OCI-LY1 (cell line): ENCODE results near the gene PMEPA1.

Source experiments
- H2AFZ ChIP-seq: fragments of 200-600 bp; sonication (generic), shearing (Covaris generic); 2 replicates; pipeline ENCODE4 v1.6.0; 2014; ENCODE audit warnings: antibody characterized with exemption, mild to moderate bottlenecking, low read length
- H3F3A ChIP-seq: fragments of 200-600 bp; sonication (generic), shearing (Covaris generic); 2 replicates; pipeline ENCODE4 v1.6.0; 2014; ENCODE audit warnings: mild to moderate bottlenecking, antibody characterized with exemption, low read length, moderate library complexity; ENCODE audit not compliant: insufficient read depth
- H3K27ac ChIP-seq: fragments of 200-600 bp; sonication (generic); 2 replicates; pipeline ENCODE4 v1.5.1; 2014; ENCODE audit warnings: low read length, mixed run types, mild to moderate bottlenecking, low read depth; ENCODE audit not compliant: poor library complexity, severe bottlenecking
- H3K27me3 ChIP-seq: fragments of 200-600 bp; sonication (generic); 2 replicates; pipeline ENCODE4 v1.6.0; 2014; ENCODE audit warnings: antibody characterized with exemption, mild to moderate bottlenecking, low read length, moderate library complexity; ENCODE audit not compliant: insufficient read depth
- H3K36me3 ChIP-seq: fragments of 200-600 bp; sonication (generic); 2 replicates; pipeline ENCODE4 v1.6.1; 2014; ENCODE audit warnings: mild to moderate bottlenecking, antibody characterized with exemption, low read length, moderate library complexity, mixed read lengths; ENCODE audit not compliant: insufficient read depth
- H3K4me1 ChIP-seq: fragments of 200-600 bp; sonication (generic); 2 replicates; pipeline ENCODE4 v1.5.1; 2014; ENCODE audit warnings: mild to moderate bottlenecking, low read length, moderate library complexity; ENCODE audit not compliant: insufficient read depth, severe bottlenecking
- H3K4me2 ChIP-seq: fragments of 200-600 bp; sonication (generic), shearing (Covaris generic); 2 replicates; pipeline ENCODE4 v1.6.1; 2014; ENCODE audit warnings: low read length
- H3K4me3 ChIP-seq: fragments of 200-600 bp; sonication (generic); 2 replicates; pipeline ENCODE4 v1.5.1; 2014; ENCODE audit warnings: low read length, low read depth, mild to moderate bottlenecking, mixed read lengths; ENCODE audit not compliant: poor library complexity, severe bottlenecking
- H3K79me2 ChIP-seq: fragments of 200-600 bp; shearing (Covaris generic); 2 replicates; pipeline ENCODE4 v1.6.1; 2016; ENCODE audit warnings: mixed run types, low read length, mixed read lengths; ENCODE audit not compliant: insufficient read depth
- H3K9ac ChIP-seq: fragments of 200-600 bp; sonication (generic), shearing (Covaris generic); 2 replicates; pipeline ENCODE4 v1.6.1; 2014; ENCODE audit warnings: mild to moderate bottlenecking, low read length, mixed read lengths
- H3K9me2 ChIP-seq: fragments of 200-600 bp; sonication (generic), shearing (Covaris generic); 2 replicates; pipeline ENCODE4 v1.6.1; 2014; ENCODE audit warnings: low read depth, mild to moderate bottlenecking, low read length, mixed read lengths
- H3K9me3 ChIP-seq: fragments of 200-600 bp; shearing (Covaris generic); 2 replicates; pipeline ENCODE4 v1.6.1; 2014; ENCODE audit warnings: low read length, mixed read lengths
- H4K20me1 ChIP-seq: fragments of 200-600 bp; sonication (generic), shearing (Covaris generic); 2 replicates; pipeline ENCODE4 v1.6.0; 2016; ENCODE audit warnings: mild to moderate bottlenecking, low read length; ENCODE audit not compliant: insufficient read depth
- EZH2 ChIP-seq: fragments of 200-600 bp; sonication (generic), shearing (Covaris generic); IDR thresholded peaks from 2 replicates; pipeline ENCODE4 v1.8.0; 2017; ENCODE audit warnings: borderline replicate concordance, mixed run types, mild to moderate bottlenecking, antibody characterized with exemption, low read length, moderate library complexity, mixed read lengths
- TF ChIP-seq, protein P1 (sequence below): fragments of 200-600 bp; sonication (generic), shearing (Covaris generic); IDR thresholded peaks from 2 replicates; pipeline ENCODE4 v1.5.1; 2017; ENCODE audit warnings: mild to moderate bottlenecking, antibody characterized with exemption, low read length, moderate library complexity, mixed read lengths

The PMEPA1 gene

DNA sequence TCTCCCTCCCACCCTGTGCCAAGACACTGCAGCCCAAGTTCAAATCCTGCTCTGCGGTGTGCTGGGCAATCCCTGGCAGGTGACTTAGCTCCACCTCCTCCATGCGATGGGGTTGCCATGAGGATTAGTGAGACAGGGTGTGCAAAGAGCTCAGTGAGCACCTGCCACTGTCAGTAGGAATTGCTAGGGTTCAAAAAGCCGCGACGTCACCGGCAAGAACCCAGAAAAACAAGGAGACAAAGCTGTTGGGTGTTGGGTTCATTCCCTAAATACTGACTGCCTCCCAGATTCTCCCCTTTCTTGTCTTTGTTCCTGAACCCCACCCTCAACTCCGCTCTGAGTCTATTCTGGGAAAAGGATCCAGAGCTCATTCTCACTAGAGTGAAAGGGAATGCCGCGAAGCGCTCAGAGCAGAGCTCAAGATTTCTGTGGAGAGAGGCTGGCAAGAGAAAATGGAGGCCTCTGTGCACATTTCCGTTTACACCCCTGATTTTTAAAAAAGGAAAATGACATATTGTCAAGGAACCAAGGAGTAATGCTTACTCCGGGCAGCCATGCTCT, 13.3 kb downstream of the PMEPA1 start:
- no peak overlapping the region for H2AFZ ChIP-seq
- H3K36me3 ChIP-seq: no peaks in the 10 kb centered on the region
- H3K4me2 ChIP-seq: no peak overlapping the region
- no peaks in the 10 kb centered on the region for H3K4me1 ChIP-seq
- H3K79me2 ChIP-seq: no peaks in the 10 kb centered on the region
- H4K20me1 ChIP-seq: no peaks in the 10 kb centered on the region
- H3K27ac ChIP-seq: no peak overlapping the region
- no peaks in the 10 kb centered on the region for H3K9me3 ChIP-seq
- no peak for TF ChIP-seq EZH2
- TF ChIP-seq, protein P1, sequence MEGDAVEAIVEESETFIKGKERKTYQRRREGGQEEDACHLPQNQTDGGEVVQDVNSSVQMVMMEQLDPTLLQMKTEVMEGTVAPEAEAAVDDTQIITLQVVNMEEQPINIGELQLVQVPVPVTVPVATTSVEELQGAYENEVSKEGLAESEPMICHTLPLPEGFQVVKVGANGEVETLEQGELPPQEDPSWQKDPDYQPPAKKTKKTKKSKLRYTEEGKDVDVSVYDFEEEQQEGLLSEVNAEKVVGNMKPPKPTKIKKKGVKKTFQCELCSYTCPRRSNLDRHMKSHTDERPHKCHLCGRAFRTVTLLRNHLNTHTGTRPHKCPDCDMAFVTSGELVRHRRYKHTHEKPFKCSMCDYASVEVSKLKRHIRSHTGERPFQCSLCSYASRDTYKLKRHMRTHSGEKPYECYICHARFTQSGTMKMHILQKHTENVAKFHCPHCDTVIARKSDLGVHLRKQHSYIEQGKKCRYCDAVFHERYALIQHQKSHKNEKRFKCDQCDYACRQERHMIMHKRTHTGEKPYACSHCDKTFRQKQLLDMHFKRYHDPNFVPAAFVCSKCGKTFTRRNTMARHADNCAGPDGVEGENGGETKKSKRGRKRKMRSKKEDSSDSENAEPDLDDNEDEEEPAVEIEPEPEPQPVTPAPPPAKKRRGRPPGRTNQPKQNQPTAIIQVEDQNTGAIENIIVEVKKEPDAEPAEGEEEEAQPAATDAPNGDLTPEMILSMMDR: no peak
- H3K27me3 ChIP-seq: peaks cover 22% of the 10 kb centered on the region
- H3K9me2 ChIP-seq: no peaks in the 10 kb centered on the region
- no peak overlapping the region for H3K9ac ChIP-seq
- H3F3A ChIP-seq: no peaks in the 10 kb centered on the region
- no peak overlapping the region for H3K4me3 ChIP-seq

DNA sequence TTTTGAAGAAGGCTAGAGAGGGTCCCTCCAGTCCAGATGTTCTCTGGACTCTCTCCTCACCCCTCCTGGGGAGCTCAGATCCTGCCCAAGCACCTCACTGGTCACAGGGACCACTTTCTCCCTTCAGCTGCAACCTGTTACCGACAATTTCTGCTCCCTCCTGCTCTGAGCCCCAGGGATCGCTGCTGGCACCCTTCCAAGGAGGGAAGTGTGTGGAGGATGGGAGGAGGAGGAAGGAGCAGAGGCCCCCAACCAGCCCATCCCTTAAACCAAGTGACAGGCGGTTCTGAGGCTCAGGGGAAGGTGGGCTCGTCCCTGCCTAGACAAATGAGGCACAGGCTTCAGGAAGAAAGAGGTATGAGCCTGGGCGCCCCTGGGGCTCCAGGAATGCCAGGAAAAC, 13.9 kb downstream of the PMEPA1 start:
- Histone ChIP-seq H2AFZ (no peak overlapping the region), H3K36me3 (no peaks in the 10 kb centered on the region), H3K9me2 (no peaks in the 10 kb centered on the region), H4K20me1 (no peaks in the 10 kb centered on the region), H3K9me3 (no peaks in the 10 kb centered on the region), H3K4me3 (no peak overlapping the region), H3K79me2 (no peaks in the 10 kb centered on the region), H3K9ac (no peak overlapping the region), H3K4me2 (no peak overlapping the region), H3K27ac (no peak overlapping the region), H3F3A (no peaks in the 10 kb centered on the region), H3K27me3 (peaks cover 18% of the 10 kb centered on the region), H3K4me1 (no peaks in the 10 kb centered on the region)
- TF ChIP-seq, protein P1: no peak
- no peak for TF ChIP-seq EZH2

DNA sequence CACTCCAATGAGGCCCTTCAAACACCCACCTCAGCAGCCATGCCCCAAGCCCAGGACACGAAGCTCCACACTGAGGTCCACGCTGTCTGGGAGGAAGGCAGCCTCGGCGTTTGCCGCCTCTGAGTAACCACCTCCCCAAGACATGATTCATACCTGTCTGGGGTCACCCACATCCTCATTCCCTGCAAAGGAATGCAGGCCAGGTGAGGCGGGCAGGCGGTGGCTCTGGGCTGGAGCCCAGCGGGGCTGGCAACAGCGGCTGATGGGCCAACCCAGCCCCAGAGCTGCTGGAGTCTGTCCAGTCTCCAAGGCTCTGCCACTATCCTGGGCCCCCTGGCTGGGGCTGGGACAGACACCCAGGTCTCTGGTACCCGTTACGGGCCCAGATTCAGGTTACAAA, 14.8 kb downstream of the PMEPA1 start:
- no peaks in the 10 kb centered on the region for H3K9me2 ChIP-seq
- no peaks in the 10 kb centered on the region for H4K20me1 ChIP-seq
- H3K4me1 ChIP-seq: no peaks in the 10 kb centered on the region
- H3K9me3 ChIP-seq: no peaks in the 10 kb centered on the region
- no peaks in the 10 kb centered on the region for H3F3A ChIP-seq
- H3K4me2 ChIP-seq: no peak overlapping the region
- H3K36me3 ChIP-seq: no peaks in the 10 kb centered on the region
- no peak overlapping the region for H2AFZ ChIP-seq
- no peak overlapping the region for H3K9ac ChIP-seq
- no peak overlapping the region for H3K4me3 ChIP-seq
- no peaks in the 10 kb centered on the region for H3K79me2 ChIP-seq
- peaks cover 18% of the 10 kb centered on the region for H3K27me3 ChIP-seq
- H3K27ac ChIP-seq: no peak overlapping the region
- no peak for TF ChIP-seq EZH2
- TF ChIP-seq, protein P1: no peak
